Measurements from ENCODE around the gene RFFL. TPM values are rescaled to one million over a fixed set of nuclear protein-coding genes. Genes with fewer than 3 reads are reported as not detected.
A peak's percentile ranks its signal among the peaks of the same experiment; 100 is the strongest.

Gene RFFL
- total RNA-seq, 1 experiment from 2014 or later: 37.7 TPM

DNA sequence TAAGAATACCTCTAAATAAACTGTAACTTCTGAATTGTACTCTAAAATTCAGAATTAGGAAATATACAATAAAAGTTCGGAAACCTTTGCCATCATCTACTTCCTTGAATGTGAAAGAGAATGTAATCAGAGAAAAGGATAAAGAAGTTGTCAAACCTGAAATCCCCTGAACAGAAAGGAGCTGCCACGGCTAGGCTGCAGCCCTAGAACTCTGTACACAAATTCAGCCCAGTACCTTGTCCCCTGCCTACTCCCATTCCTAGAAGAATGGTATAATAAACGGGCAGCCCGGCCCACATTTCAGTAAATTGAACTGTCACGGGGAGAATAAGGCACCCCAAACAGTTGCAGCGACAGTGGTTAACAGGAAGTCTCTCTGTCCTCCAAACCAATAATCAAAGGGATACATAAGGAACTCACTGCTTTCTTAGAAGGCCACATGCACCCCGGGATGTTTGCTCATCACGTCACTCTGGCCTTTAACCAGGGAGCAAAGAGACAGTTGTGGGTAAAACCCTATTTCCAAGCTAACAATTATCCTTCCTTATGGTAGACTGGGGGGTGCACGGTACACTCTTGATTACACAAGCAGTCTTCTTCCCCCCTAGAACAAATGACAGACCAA is 24.3 kb upstream of the RFFL start:
- Histone ChIP-seq H3K9me2 (replicated peaks; ENCODE audit: low read length) (no peaks in the 10 kb centered on the region), H3F3A (ENCODE audit: low read length, unreplicated experiment) (peaks cover 12% of the 10 kb centered on the region), H3K9ac (ENCODE audit: low read length) (peak overlapping the region; percentile 100), H3K36me3 (ENCODE audit: low read depth, low read length) (no peaks in the 10 kb centered on the region), H3K4me1 (ENCODE audit: insufficient read depth, low read length) (peaks cover 53% of the 10 kb centered on the region), H3K27ac (ENCODE audit: low read length) (peak overlapping the region; percentile 99), H4K20me1 (ENCODE audit: low read length) (no peaks in the 10 kb centered on the region), H3K4me2 (ENCODE audit: low read length) (peak overlapping the region; percentile 96), H3K4me3 (ENCODE audit: low read length) (peak overlapping the region; percentile 88), H3K79me2 (ENCODE audit: low read length) (peaks cover 53% of the 10 kb centered on the region), H3K9me3 (ENCODE audit: low read length) (no peaks in the 10 kb centered on the region), H3K27me3 (ENCODE audit: low read length) (no peaks in the 10 kb centered on the region), H2AFZ (ENCODE audit: low read length) (no peak overlapping the region)
- ChIA-PET POLR2A (ENCODE audit: unreplicated experiment) (interaction anchor here (0.6 kb wide), 1 partner anchor 20 kb away, joined by 3 read pairs; no protein-coding TSS in a partner anchor), CTCF (no interaction called here)
- ATAC-seq: no peak
- TF ChIP-seq EZH2phosphoT487 (IDR thresholded peaks at IDR 0.05; ENCODE audit: borderline replicate concordance, low read length): no peak
- TF ChIP-seq, protein P1, sequence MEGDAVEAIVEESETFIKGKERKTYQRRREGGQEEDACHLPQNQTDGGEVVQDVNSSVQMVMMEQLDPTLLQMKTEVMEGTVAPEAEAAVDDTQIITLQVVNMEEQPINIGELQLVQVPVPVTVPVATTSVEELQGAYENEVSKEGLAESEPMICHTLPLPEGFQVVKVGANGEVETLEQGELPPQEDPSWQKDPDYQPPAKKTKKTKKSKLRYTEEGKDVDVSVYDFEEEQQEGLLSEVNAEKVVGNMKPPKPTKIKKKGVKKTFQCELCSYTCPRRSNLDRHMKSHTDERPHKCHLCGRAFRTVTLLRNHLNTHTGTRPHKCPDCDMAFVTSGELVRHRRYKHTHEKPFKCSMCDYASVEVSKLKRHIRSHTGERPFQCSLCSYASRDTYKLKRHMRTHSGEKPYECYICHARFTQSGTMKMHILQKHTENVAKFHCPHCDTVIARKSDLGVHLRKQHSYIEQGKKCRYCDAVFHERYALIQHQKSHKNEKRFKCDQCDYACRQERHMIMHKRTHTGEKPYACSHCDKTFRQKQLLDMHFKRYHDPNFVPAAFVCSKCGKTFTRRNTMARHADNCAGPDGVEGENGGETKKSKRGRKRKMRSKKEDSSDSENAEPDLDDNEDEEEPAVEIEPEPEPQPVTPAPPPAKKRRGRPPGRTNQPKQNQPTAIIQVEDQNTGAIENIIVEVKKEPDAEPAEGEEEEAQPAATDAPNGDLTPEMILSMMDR (conservative IDR thresholded peaks at IDR 0.05; ENCODE audit: low read depth, low read length): no peak
- no peak for TF ChIP-seq EZH2 (IDR thresholded peaks at IDR 0.05; ENCODE audit: low read length, unreplicated experiment)
- BruUV-seq (replicated peaks): no TSS peak
- peak; percentile 47 for DNase-seq
- intact Hi-C loops (cut with micrococcal nuclease): loop anchor here (5.0 kb wide), 1 partner anchor 66 kb away; no protein-coding TSS in a partner anchor

DNA sequence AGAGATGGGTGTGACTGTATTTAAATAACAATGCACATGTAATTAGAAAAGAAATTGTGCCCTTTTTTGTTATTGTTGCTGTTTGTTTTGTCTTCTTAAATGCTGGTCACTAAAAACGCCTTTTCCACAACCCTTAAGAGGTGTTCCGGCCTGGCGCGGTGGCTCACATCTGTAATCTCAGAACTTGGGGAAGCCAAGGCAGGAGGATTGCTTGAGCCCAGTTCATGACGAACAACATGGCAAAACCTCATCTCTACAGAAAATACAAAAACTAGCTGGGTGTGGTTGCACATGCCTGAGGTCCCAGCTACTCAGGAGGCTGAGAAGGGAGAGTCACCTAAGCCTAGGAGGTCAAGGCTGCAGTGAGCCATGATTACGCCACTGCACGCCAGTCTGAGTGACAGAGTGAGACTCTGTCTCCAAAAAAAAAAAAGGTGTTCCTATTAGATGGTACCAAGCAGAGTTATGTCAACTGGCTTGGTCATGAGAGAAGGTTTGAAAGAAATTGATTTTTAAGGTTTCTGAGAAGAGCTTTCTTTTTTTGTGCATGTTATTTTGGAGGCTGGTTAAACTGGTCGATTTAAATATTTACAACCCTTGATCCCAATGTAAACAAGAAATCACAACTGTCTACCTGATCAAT is 23.5 kb upstream of the RFFL start:
- ATAC-seq (no peak), DNase-seq (peak; percentile 64)
- Histone ChIP-seq H3K79me2 (ENCODE audit: low read length) (peaks cover 57% of the 10 kb centered on the region), H3F3A (ENCODE audit: low read length, unreplicated experiment) (peaks cover 17% of the 10 kb centered on the region), H3K9me3 (ENCODE audit: low read length) (no peaks in the 10 kb centered on the region), H3K9me2 (replicated peaks; ENCODE audit: low read length) (no peaks in the 10 kb centered on the region), H2AFZ (ENCODE audit: low read length) (no peak overlapping the region), H4K20me1 (ENCODE audit: low read length) (no peaks in the 10 kb centered on the region), H3K9ac (ENCODE audit: low read length) (peak overlapping the region; percentile 100), H3K4me1 (ENCODE audit: insufficient read depth, low read length) (peaks cover 61% of the 10 kb centered on the region), H3K27me3 (ENCODE audit: low read length) (no peaks in the 10 kb centered on the region), H3K36me3 (ENCODE audit: low read depth, low read length) (no peaks in the 10 kb centered on the region), H3K4me3 (ENCODE audit: low read length) (peak overlapping the region; percentile 88), H3K4me2 (ENCODE audit: low read length) (peak overlapping the region; percentile 96), H3K27ac (ENCODE audit: low read length) (peak overlapping the region; percentile 99)
- intact Hi-C loops (cut with micrococcal nuclease): loop anchor here (5.0 kb wide), 1 partner anchor 65 kb away; no protein-coding TSS in a partner anchor
- CTCF ChIA-PET: interaction anchor here (0.7 kb wide), 1 partner anchor 44 kb away, joined by 6 read pairs; no protein-coding TSS in a partner anchor
- TF ChIP-seq EZH2 (IDR thresholded peaks at IDR 0.05; ENCODE audit: low read length, unreplicated experiment) (no peak), EZH2phosphoT487 (IDR thresholded peaks at IDR 0.05; ENCODE audit: borderline replicate concordance, low read length) (no peak)
- TF ChIP-seq, protein P1 (conservative IDR thresholded peaks at IDR 0.05; ENCODE audit: low read depth, low read length): no peak
- no TSS peak for BruUV-seq (replicated peaks)
- POLR2A ChIA-PET (ENCODE audit: unreplicated experiment): no interaction called here

DNA sequence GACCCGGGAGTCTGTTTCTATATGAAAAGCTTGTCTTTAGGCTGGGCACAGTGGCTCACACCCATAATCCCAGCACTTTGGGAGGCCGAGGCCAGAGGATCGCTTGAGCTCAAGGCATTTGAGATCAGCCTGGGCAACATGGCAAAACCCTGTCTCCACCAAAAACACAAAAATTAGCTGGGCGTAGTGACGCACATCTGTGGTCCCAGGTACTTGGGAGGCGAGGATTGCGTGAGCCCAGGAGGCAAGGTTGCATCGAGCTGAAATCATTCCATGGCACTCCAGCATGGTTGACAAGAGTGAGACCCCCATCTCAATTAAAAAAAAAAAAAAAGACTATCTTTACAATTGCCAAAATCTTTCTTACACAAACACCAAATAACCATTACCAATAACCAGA is 22.7 kb upstream of the RFFL start:
- Histone ChIP-seq H2AFZ (ENCODE audit: low read length) (no peak overlapping the region), H3F3A (ENCODE audit: low read length, unreplicated experiment) (peaks cover 17% of the 10 kb centered on the region), H3K27me3 (ENCODE audit: low read length) (no peaks in the 10 kb centered on the region), H4K20me1 (ENCODE audit: low read length) (no peaks in the 10 kb centered on the region), H3K27ac (ENCODE audit: low read length) (peak overlapping the region; percentile 99), H3K36me3 (ENCODE audit: low read depth, low read length) (no peaks in the 10 kb centered on the region; the same call in 1 of the 2 replicates), H3K4me2 (ENCODE audit: low read length) (peak overlapping the region; percentile 96), H3K9ac (ENCODE audit: low read length) (peak overlapping the region; percentile 100), H3K9me3 (ENCODE audit: low read length) (no peaks in the 10 kb centered on the region), H3K4me1 (ENCODE audit: insufficient read depth, low read length) (peaks cover 70% of the 10 kb centered on the region), H3K79me2 (ENCODE audit: low read length) (peaks cover 66% of the 10 kb centered on the region), H3K4me3 (ENCODE audit: low read length) (peak overlapping the region; percentile 88), H3K9me2 (replicated peaks; ENCODE audit: low read length) (no peaks in the 10 kb centered on the region)
- POLR2A ChIA-PET (ENCODE audit: unreplicated experiment): no interaction called here
- ATAC-seq (no peak), DNase-seq (no peak)
- intact Hi-C loops (cut with micrococcal nuclease): loop anchor here (5.0 kb wide), 1 partner anchor 64 kb away; no protein-coding TSS in a partner anchor
- no TSS peak for BruUV-seq (replicated peaks)
- no peak for TF ChIP-seq EZH2phosphoT487 (IDR thresholded peaks at IDR 0.05; ENCODE audit: borderline replicate concordance, low read length)
- no peak for TF ChIP-seq EZH2 (IDR thresholded peaks at IDR 0.05; ENCODE audit: low read length, unreplicated experiment)
- TF ChIP-seq, protein P1 (conservative IDR thresholded peaks at IDR 0.05; ENCODE audit: low read depth, low read length): no peak
- CTCF ChIA-PET: no interaction called here

Measured in PC-3 (cell line).